Smooth muscle cell (in vitro differentiated cells): ENCODE data around the gene NCBP2. TPM values are rescaled to one million over a fixed set of nuclear protein-coding genes. Genes with fewer than 3 reads are reported as not detected.

Experiments
- DNase-seq: peaks from one replicate; lab custom pipeline; 2025; ENCODE audit not compliant: unreplicated experiment; lab: John Stamatoyannopoulos, UW
- H2AFZ ChIP-seq: fragments of 200-600 bp; sonication (generic); 2 replicates; pipeline ENCODE4 v1.6.0; 2016; ENCODE audit warnings: antibody characterized with exemption, low read depth, mild to moderate bottlenecking
- H3F3A ChIP-seq: fragments of 200-600 bp; sonication (generic); 2 replicates; pipeline ENCODE4 v1.6.0; 2017; ENCODE audit warnings: antibody characterized with exemption, low read depth
- H3K27ac ChIP-seq: fragments of 200-600 bp; sonication (generic); 2 replicates; pipeline ENCODE4 v1.5.1; 2016; ENCODE audit warnings: low read depth, mild to moderate bottlenecking
- H3K27me3 ChIP-seq: fragments of 200-600 bp; sonication (generic); 2 replicates; pipeline ENCODE4 v1.6.1; 2016; ENCODE audit warnings: low read depth, mild to moderate bottlenecking
- H3K36me3 ChIP-seq: fragments of 200-600 bp; sonication (generic); 2 replicates; pipeline ENCODE4 v1.5.1; 2016; ENCODE audit warnings: low read depth
- H3K4me1 ChIP-seq: fragments of 200-600 bp; sonication (generic); 2 replicates; pipeline ENCODE4 v1.5.1; 2016; ENCODE audit warnings: low read depth
- H3K4me2 ChIP-seq: fragments of 200-600 bp; sonication (generic); 2 replicates; pipeline ENCODE4 v1.6.0; 2016; ENCODE audit warnings: mild to moderate bottlenecking
- H3K4me3 ChIP-seq: fragments of 200-600 bp; sonication (generic); 2 replicates; pipeline ENCODE4 v1.5.1; 2016; ENCODE audit warnings: mild to moderate bottlenecking
- H3K79me2 ChIP-seq: fragments of 200-600 bp; sonication (generic); 2 replicates; pipeline ENCODE4 v1.6.0; 2016; ENCODE audit warnings: low read depth, mild to moderate bottlenecking
- H3K9ac ChIP-seq: fragments of 200-600 bp; sonication (generic); 2 replicates; pipeline ENCODE4 v1.6.0; 2016; ENCODE audit warnings: low read depth
- H3K9me3 ChIP-seq: fragments of 200-600 bp; sonication (generic); replicated peaks from 2 replicates; pipeline ENCODE4 v1.5.1; 2016; ENCODE audit warnings: low read depth
- H4K20me1 ChIP-seq: fragments of 200-600 bp; sonication (generic); 2 replicates; pipeline ENCODE4 v1.6.0; 2016; ENCODE audit warnings: low read depth
- WGBS: methylation state at CpG from one replicate; pipeline ENCODE4 v1.1.7; 2016; ENCODE audit warnings: low lambda C conversion rate; 5-methylcytosine and 5-hydroxymethylcytosine counted together
- polyA plus RNA-seq: library from polyadenylated mRNA; unstranded; fragments of >200 nt; fragmentation: Nextera tagmentation; extraction: Ambion mirVana; gene quantifications from 2 replicates; pipeline ENCODE4 v1.2.1, GENCODE V29; 2016
- total RNA-seq: library from RNA; depleted of rRNA; stranded (reverse); fragments of >200 nt; gene quantifications from 2 replicates; pipeline ENCODE4 v1.2.3, GENCODE V29; 2014
- TF ChIP-seq, protein P1 (sequence below): fragments of 200-600 bp; sonication (generic); IDR thresholded peaks from 2 replicates; pipeline ENCODE4 v1.5.1; 2017; ENCODE audit warnings: borderline replicate concordance, mild to moderate bottlenecking, antibody characterized with exemption; ENCODE audit not compliant: insufficient read depth, poor library complexity, severe bottlenecking

NCBP2 gene
- total and polyA plus RNA-seq, 2 experiments from 2014 or later = 47.0 to 69.3 TPM

DNA sequence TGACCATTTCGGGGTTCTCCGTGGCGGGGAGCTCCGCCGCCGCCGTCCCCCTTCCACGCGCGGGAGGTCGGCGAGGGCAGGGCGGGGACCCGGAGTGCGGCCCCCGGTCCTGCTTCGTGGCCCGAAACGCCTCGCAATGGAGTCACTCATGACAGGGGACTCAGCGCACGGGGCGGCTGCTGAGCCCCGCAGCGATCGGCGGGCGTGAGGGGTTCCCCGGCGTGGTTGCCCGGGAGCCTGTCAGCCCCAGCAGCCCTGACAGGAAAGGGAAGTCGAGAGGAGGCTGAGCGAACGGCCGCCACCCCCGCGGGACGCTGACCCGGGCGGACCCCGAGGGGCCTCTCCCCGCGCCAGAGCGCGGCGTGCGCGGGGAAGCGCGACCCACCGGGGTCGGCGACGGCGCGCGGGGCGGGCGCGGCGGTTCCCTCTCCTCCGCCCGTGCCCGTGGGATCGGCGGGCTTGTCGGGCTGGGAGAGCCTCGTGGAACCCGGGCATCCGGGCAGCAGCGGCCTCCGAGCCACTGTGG is 26.9 kb upstream of the NCBP2 start:
- WGBS = 2% methylated on average over 56 of the region's 72 CpGs
- TF ChIP-seq, protein P1, sequence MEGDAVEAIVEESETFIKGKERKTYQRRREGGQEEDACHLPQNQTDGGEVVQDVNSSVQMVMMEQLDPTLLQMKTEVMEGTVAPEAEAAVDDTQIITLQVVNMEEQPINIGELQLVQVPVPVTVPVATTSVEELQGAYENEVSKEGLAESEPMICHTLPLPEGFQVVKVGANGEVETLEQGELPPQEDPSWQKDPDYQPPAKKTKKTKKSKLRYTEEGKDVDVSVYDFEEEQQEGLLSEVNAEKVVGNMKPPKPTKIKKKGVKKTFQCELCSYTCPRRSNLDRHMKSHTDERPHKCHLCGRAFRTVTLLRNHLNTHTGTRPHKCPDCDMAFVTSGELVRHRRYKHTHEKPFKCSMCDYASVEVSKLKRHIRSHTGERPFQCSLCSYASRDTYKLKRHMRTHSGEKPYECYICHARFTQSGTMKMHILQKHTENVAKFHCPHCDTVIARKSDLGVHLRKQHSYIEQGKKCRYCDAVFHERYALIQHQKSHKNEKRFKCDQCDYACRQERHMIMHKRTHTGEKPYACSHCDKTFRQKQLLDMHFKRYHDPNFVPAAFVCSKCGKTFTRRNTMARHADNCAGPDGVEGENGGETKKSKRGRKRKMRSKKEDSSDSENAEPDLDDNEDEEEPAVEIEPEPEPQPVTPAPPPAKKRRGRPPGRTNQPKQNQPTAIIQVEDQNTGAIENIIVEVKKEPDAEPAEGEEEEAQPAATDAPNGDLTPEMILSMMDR = no peak

DNA sequence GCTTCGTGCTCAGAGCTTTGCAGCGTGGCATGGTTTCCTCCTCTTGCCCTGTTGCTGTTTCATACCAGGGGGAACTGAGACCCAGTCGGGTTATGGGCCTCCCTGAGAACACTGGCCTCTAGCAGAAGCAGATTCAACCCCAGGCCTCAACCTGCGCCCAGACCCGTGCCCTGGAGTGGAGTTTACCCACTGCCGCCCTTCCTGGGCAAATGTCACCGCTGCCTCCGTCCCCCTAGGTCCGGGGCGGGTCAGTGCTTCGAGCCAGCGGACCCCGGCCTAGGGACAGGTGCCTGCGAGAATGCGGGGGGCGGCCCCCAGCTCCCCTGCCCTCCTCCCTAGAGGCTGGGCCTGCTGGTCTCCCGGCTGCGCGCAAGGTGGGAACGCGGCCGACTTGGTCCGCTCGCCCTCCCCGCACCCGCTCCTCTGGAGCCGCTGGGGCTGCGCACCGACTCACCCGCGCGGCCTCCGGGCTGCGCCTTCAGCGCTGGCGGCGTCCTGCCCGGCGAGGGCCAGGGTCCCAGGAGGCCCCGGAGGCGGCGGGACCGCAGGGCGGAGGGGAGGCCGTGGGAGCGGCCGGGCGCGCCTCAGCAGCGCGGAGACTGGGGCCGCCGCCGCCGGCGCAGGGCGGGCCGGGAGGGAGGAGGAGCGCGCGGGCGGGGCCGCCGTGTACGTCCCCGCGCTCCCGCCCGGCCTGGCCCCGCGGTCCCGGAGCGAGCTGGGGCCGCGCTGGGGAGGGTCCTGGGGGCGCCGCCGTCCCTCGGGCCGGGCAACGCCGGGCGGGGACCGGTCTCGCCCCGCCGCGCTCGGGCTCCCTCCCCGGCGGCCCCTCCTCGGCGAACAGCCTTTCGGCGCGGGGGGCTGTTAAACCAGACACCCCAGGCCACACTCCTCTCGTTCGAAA is 26.2 kb upstream of the NCBP2 start, which contains the start of gene PIGZ:
PIGZ (minus strand) TSS at position 601 of the 901 bp plus-strand sequence. CDS start 16,802 bp downstream, outside the sequence.
- 13% methylated on average over 35 of the region's 98 CpGs for WGBS
- H3K27ac ChIP-seq = no peak within 1 kb of the TSS
- no peak for DNase-seq

More for the DNA sequence above, 26.9 kb upstream of the NCBP2 start:
- no peak for DNase-seq
- Histone ChIP-seq H3K4me1 (no peaks in the 10 kb centered on the region), H3K27ac (no peak overlapping the region), H3K9ac (no peak overlapping the region), H3K27me3 (peaks cover 41% of the 10 kb centered on the region), H3K36me3 (no peaks in the 10 kb centered on the region), H3K79me2 (no peaks in the 10 kb centered on the region), H3K4me3 (peak overlapping the region; percentile 72), H3F3A (no peaks in the 10 kb centered on the region), H4K20me1 (no peaks in the 10 kb centered on the region), H2AFZ (peak overlapping the region; percentile 99), H3K4me2 (peak overlapping the region; percentile 96), H3K9me3 (no peaks in the 10 kb centered on the region)

DNA sequence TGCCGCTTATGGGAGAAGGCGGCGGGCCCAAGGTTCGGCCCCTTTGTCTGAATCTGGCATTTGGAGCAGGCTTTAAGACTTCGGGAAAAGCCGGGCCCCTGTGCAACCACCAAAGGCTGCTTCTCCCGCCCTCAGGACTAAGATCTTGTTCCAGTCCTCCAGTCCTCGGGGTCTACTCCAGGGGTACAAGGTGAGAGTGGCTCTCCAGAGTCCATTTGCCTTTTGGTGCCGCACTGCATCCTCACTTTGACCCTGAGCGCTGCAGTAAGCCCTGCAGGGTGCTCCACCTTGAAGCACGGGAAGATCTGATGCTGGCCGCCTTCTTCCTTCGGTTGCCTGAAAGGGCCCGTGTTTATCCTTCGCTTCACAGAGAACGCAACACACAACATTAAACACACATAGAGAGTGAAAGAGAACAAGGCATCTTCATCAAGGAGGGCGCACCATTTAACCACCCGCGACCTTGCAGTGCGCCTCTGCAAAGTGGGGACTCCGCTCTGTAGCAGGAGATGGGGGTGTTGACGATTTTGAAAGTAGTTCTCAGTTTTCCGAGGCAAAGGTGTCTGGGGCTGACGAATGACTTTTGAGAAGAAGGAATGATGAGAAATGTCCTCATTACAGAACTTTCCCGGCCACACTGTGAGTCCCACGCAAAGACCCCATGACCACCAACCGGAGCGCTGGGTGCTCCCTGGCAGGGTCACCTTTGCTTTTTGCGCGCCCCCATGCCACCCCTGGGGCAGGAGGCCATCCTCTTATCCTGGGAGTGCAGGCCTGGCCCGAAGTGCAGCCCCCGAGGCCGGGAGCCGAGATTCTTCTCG is 25.3 kb upstream of the NCBP2 start:
- H3F3A ChIP-seq = no peaks in the 10 kb centered on the region
- no peaks in the 10 kb centered on the region for H3K9me3 ChIP-seq
- peaks cover 41% of the 10 kb centered on the region for H3K27me3 ChIP-seq
- H2AFZ ChIP-seq = no peak overlapping the region
- H3K36me3 ChIP-seq = no peaks in the 10 kb centered on the region
- peak overlapping the region; percentile 72 for H3K4me3 ChIP-seq
- H3K4me1 ChIP-seq = no peaks in the 10 kb centered on the region
- TF ChIP-seq, protein P1 = no peak
- H3K79me2 ChIP-seq = no peaks in the 10 kb centered on the region
- 66% methylated on average over 35 of the region's 35 CpGs for WGBS
- H3K4me2 ChIP-seq = peak overlapping the region; percentile 96
- H4K20me1 ChIP-seq = no peaks in the 10 kb centered on the region
- H3K27ac ChIP-seq = no peak overlapping the region
- no peak for DNase-seq
- no peak overlapping the region for H3K9ac ChIP-seq

More for the DNA sequence above, 26.2 kb upstream of the NCBP2 start, which contains the start of gene PIGZ:
- TF ChIP-seq, protein P1 = no peak
- Histone ChIP-seq H3K4me1 (no peaks in the 10 kb centered on the region), H3K4me2 (peak within 1 kb of the TSS; percentile 96), H3K4me3 (peak within 1 kb of the TSS; percentile 72), H3K9me3 (no peaks in the 10 kb centered on the region), H3K9ac (no peak within 1 kb of the TSS), H4K20me1 (no peaks in the 10 kb centered on the region), H3K27me3 (peaks cover 41% of the 10 kb centered on the region), H3K79me2 (no peaks in the 10 kb centered on the region), H3K36me3 (no peaks in the 10 kb centered on the region), H2AFZ (peak within 1 kb of the TSS; percentile 99), H3F3A (no peaks in the 10 kb centered on the region)
